H1 (cell line): ENCODE results near the gene ADARB2. TPM values are rescaled to one million over a fixed set of nuclear protein-coding genes. Genes with fewer than 3 reads are reported as not detected.

Experiments used
- CTCF ChIA-PET: fragments of 300-600 bp; sonication (Branson Sonifier 250); formaldehyde crosslinking; loops from one replicate; lab custom pipeline; 2021; ENCODE audit not compliant: partially characterized antibody; lab: Charles Lee
- POLR2A ChIA-PET: fragments of 300-600 bp; sonication (Branson Sonifier 250); formaldehyde crosslinking; loops from one replicate; lab custom pipeline; 2021; ENCODE audit warnings: inconsistent platforms; ENCODE audit not compliant: partially characterized antibody; lab: Charles Lee
- DNase-seq, 2 experiments: peaks; one replicate each; pipeline versions ENCODE4 v3.0.0 to v3.0.0-alpha.2; 2010 to 2022; ENCODE audit warnings: low spot score in 2 of 2, low read depth in 1 of 2, mixed read lengths in 1 of 2
- FAIRE-seq: peaks from 2 replicates; lab custom pipeline; 2011; peaks lifted over from hg19 to GRCh38; lab: Jason Lieb, UNC
- H2AFZ ChIP-seq: 2 replicates; pipeline ENCODE4 v1.8.1; 2012; ENCODE audit warnings: low read length, inconsistent platforms
- H2AK5ac ChIP-seq: 2 replicates; pipeline ENCODE4 v1.6.1; 2013; ENCODE audit warnings: low read depth, low read length
- H2BK120ac ChIP-seq: replicated peaks from 2 replicates; pipeline ENCODE3; 2013; ENCODE audit warnings: low read depth, low read length, inconsistent platforms
- H2BK12ac ChIP-seq: 2 replicates; pipeline ENCODE4 v1.6.1; 2013; ENCODE audit warnings: low read depth, low read length
- H2BK15ac ChIP-seq: 2 replicates; pipeline ENCODE4 v1.6.1; 2013; ENCODE audit warnings: low read length
- H2BK20ac ChIP-seq: 2 replicates; pipeline ENCODE4 v1.6.1; 2013; ENCODE audit warnings: low read length
- H2BK5ac ChIP-seq: 2 replicates; pipeline ENCODE4 v1.6.1; 2013; ENCODE audit warnings: low read depth, low read length
- H3K14ac ChIP-seq: 2 replicates; pipeline ENCODE4 v1.6.1; 2013; ENCODE audit warnings: inconsistent platforms; ENCODE audit not compliant: insufficient read length
- H3K18ac ChIP-seq: 2 replicates; pipeline ENCODE4 v1.6.1; 2013; ENCODE audit warnings: low read length; ENCODE audit errors: extremely low read depth
- H3K23ac ChIP-seq: 2 replicates; pipeline ENCODE4 v1.6.1; 2013; ENCODE audit warnings: inconsistent platforms; ENCODE audit not compliant: insufficient read length
- H3K23me2 ChIP-seq: 2 replicates; pipeline ENCODE4 v1.6.1; 2013; ENCODE audit warnings: low read depth, low read length
- H3K27ac ChIP-seq: 2 replicates; pipeline ENCODE4 v1.6.1; 2011; ENCODE audit warnings: low read depth, low read length, inconsistent platforms
- H3K27me3 ChIP-seq, 4 experiments: replicated peaks in 1 of 4; 1 replicate in 1 of 4; 2 replicates in 3 of 4; pipeline versions ENCODE4 v1.6.1 to v1.8.1; 2011 to 2013; ENCODE audit warnings: low read length in 3 of 4, mild to moderate bottlenecking in 3 of 4, inconsistent platforms in 2 of 4, mixed read lengths in 2 of 4, moderate library complexity in 1 of 4; ENCODE audit not compliant: control insufficient read depth in 3 of 4, insufficient read depth in 3 of 4; ENCODE audit errors: extremely low read depth in 1 of 4
- H3K36me3 ChIP-seq, 4 experiments: 2 replicates each; pipeline versions ENCODE4 v1.6.1 to v1.8.1; 2011 to 2013; ENCODE audit warnings: mild to moderate bottlenecking in 4 of 4, low read length in 3 of 4, moderate library complexity in 2 of 4, control low read depth in 1 of 4, inconsistent platforms in 1 of 4; ENCODE audit not compliant: insufficient read depth in 4 of 4, control insufficient read depth in 2 of 4
- H3K4ac ChIP-seq: replicated peaks from 2 replicates; pipeline ENCODE3; 2013; ENCODE audit warnings: low read length, low read depth, mixed read lengths, inconsistent platforms; ENCODE audit not compliant: insufficient read length
- H3K4me1 ChIP-seq, 4 experiments: replicated peaks in 1 of 4; 1 replicate in 1 of 4; 2 replicates in 3 of 4; pipeline versions ENCODE4 v1.6.1 to v1.8.1; 2011 to 2013; ENCODE audit warnings: low read length in 3 of 4, inconsistent platforms in 2 of 4, mixed read lengths in 1 of 4; ENCODE audit not compliant: insufficient read depth in 4 of 4, control insufficient read depth in 3 of 4
- H3K4me2 ChIP-seq, 2 experiments: 2 replicates each; pipeline versions ENCODE4 v1.6.1 to v1.8.1; 2011 to 2013; ENCODE audit warnings: low read depth in 2 of 2, low read length in 2 of 2, control low read depth in 1 of 2, inconsistent platforms in 1 of 2, mild to moderate bottlenecking in 1 of 2; ENCODE audit not compliant: insufficient read depth in 1 of 2
- H3K4me3 ChIP-seq, 4 experiments: fragments of 200-600, 300-600 bp in 1 of 4; sonication (generic), shearing (Covaris generic), sonication (Bioruptor Twin) in 1 of 4; 2 replicates each; pipeline versions ENCODE4 v1.5.1 to v1.8.1; 2011 to 2016; ENCODE audit warnings: low read length in 4 of 4, low read depth in 3 of 4, control low read depth in 2 of 4, inconsistent platforms in 2 of 4, mild to moderate bottlenecking in 2 of 4, mixed read lengths in 1 of 4, moderate library complexity in 1 of 4; ENCODE audit not compliant: insufficient read depth in 2 of 4; ENCODE audit errors: extremely low read depth in 1 of 4
- H3K56ac ChIP-seq: replicated peaks from 2 replicates; pipeline ENCODE3; 2013; ENCODE audit warnings: low read depth, mild to moderate bottlenecking, mixed read lengths, low read length, inconsistent platforms; ENCODE audit not compliant: insufficient read length
- H3K79me1 ChIP-seq: 2 replicates; pipeline ENCODE4 v1.6.1; 2013; ENCODE audit warnings: low read depth, low read length, control low read depth
- H3K79me2 ChIP-seq, 2 experiments: 2 replicates each; pipeline versions ENCODE4 v1.6.1 to v1.8.1; 2012 to 2013; ENCODE audit warnings: low read length in 2 of 2, mild to moderate bottlenecking in 2 of 2, inconsistent platforms in 1 of 2; ENCODE audit not compliant: insufficient read depth in 2 of 2, control insufficient read depth in 1 of 2
- H3K9ac ChIP-seq, 4 experiments: replicated peaks in 1 of 4; 1 replicate in 1 of 4; 2 replicates in 3 of 4; pipeline versions ENCODE4 v1.6.1 to v1.8.1; 2011 to 2013; ENCODE audit warnings: low read depth in 3 of 4, low read length in 3 of 4, control low read depth in 2 of 4, mild to moderate bottlenecking in 2 of 4, moderate library complexity in 2 of 4, inconsistent platforms in 1 of 4; ENCODE audit errors: extremely low read depth in 1 of 4
- H3K9me3 ChIP-seq, 2 experiments: 2 replicates each; pipeline versions ENCODE4 v1.6.1 to v1.8.1; 2012 to 2013; ENCODE audit warnings: mild to moderate bottlenecking in 2 of 2, moderate library complexity in 2 of 2, control low read depth in 1 of 2, inconsistent platforms in 1 of 2, low read depth in 1 of 2, low read length in 1 of 2, mixed read lengths in 1 of 2; ENCODE audit not compliant: insufficient read depth in 2 of 2
- H4K20me1 ChIP-seq, 2 experiments: replicated peaks in 1 of 2; 2 replicates each; pipeline versions ENCODE3 to v1.8.1; 2011 to 2013; ENCODE audit warnings: inconsistent platforms in 2 of 2, low read length in 2 of 2, mild to moderate bottlenecking in 1 of 2; ENCODE audit not compliant: insufficient read depth in 2 of 2, control insufficient read depth in 1 of 2
- H4K5ac ChIP-seq: 2 replicates; pipeline ENCODE4 v1.6.1; 2013; ENCODE audit warnings: low read length, low read depth, mixed read lengths, inconsistent platforms; ENCODE audit not compliant: insufficient read length
- H4K8ac ChIP-seq: 2 replicates; pipeline ENCODE4 v1.8.0; 2013; ENCODE audit warnings: mild to moderate bottlenecking, moderate library complexity, low read length, inconsistent platforms; ENCODE audit not compliant: insufficient read depth; ENCODE audit errors: extremely low read depth
- H4K91ac ChIP-seq: replicated peaks from 2 replicates; pipeline ENCODE3; 2013; ENCODE audit warnings: low read length, mixed read lengths, inconsistent platforms; ENCODE audit not compliant: insufficient read length
- TBP ChIP-seq: IDR thresholded peaks from 2 replicates; pipeline ENCODE4 v1.6.1; 2011; ENCODE audit warnings: low read depth, low read length, improper control_type of control experiment
- TCF12 ChIP-seq: IDR thresholded peaks from 2 replicates; pipeline ENCODE4 v1.6.1; 2011; ENCODE audit warnings: low read depth, mild to moderate bottlenecking, low read length
- WGBS, 2 experiments: shearing (Covaris generic) in 1 of 2; methylation state at CpG; one replicate each; pipeline versions ENCODE4 v1.1.6 to v1.1.7; 2013 to 2015; ENCODE audit warnings: low lambda C conversion rate in 2 of 2, mixed read lengths in 2 of 2, inconsistent platforms in 1 of 2, low coverage in 1 of 2, missing lambda C conversion rate in 1 of 2; ENCODE audit not compliant: insufficient replicate concordance in 2 of 2, insufficient coverage in 1 of 2, insufficient read length in 1 of 2; ENCODE audit errors: extremely low coverage in 1 of 2, missing lambda C conversion rate in 1 of 2; 5-methylcytosine and 5-hydroxymethylcytosine counted together
- polyA plus RNA-seq, 7 experiments: library from polyadenylated mRNA; depleted of rRNA in 3 of 7; stranded (reverse) in 5 of 7; unstranded in 2 of 7; fragments of >200 nt in 5 of 7; fragments of 200-250 nt in 2 of 7; gene quantifications; 1 replicate in 5 of 7; 2 replicates in 1 of 7; 4 replicates in 1 of 7; pipeline versions ENCODE4 v1.2.1 to v1.2.3, GENCODE V29; 2011 to 2013; ENCODE audit warnings: missing spikeins in 2 of 7, mixed read lengths in 2 of 7
- total RNA-seq: library from RNA; stranded (reverse); fragmentation: NEBNext Ultra II Directional; extraction: Animal tissue kit (Norgen Biotek cat#: 25700); gene quantifications from 2 replicates; pipeline ENCODE4 v1.2.1, GENCODE V29; 2021

Gene ADARB2
- total and polyA plus RNA-seq, 2 of the 8 experiments (the other 6 are each of a cell fraction or from before 2014, with no cell fraction given) = 2.2 to 2.8 TPM

GRCh38 chr10:1401071-1401965 lies 336.0 kb downstream of the ADARB2 start:
- 0 out of 2 replicates have a peak, but pooled peaks have one; percentile 23 for TF ChIP-seq TCF12
- TF ChIP-seq TBP = no peak
- FAIRE-seq = no peak
- H3K23ac ChIP-seq = no peak overlapping the region
- no peaks in the 10 kb centered on the region for H3K9me3 ChIP-seq
- ChIA-PET POLR2A (no interaction called here), CTCF (interaction anchor here (1.3 kb wide), 1 partner anchor 19 kb away, joined by 4 read pairs; no protein-coding TSS in a partner anchor)
- H3K4me3 ChIP-seq = no peak overlapping the region
- H2BK5ac ChIP-seq = no peak overlapping the region
- no peak overlapping the region for H3K27ac ChIP-seq
- no peaks in the 10 kb centered on the region; a peak in 3 of 7 replicates for H3K27me3 ChIP-seq
- H3K36me3 ChIP-seq = no peaks in the 10 kb centered on the region
- no peak overlapping the region for H2BK120ac ChIP-seq
- no peak overlapping the region for H3K56ac ChIP-seq
- no peak overlapping the region for H3K18ac ChIP-seq
- no peak overlapping the region for H2BK15ac ChIP-seq
- peak in 1 of 2 experiments; percentile 44 for DNase-seq
- H3K4me2 ChIP-seq = no peak overlapping the region
- H3K79me1 ChIP-seq = no peaks in the 10 kb centered on the region
- no peak overlapping the region for H2AFZ ChIP-seq
- H3K4me1 ChIP-seq = peaks cover 0 to 6% (median 0%) of the 10 kb centered on the region in 4 experiments; a peak in 2 of 7 replicates
- WGBS, 2 experiments = 89% methylated on average over 34 of the region's 35 CpGs; no CpG with 5 or more reads in 1 of the 2 experiments
- no peak overlapping the region for H2BK20ac ChIP-seq
- no peaks in the 10 kb centered on the region for H3K23me2 ChIP-seq
- no peaks in the 10 kb centered on the region for H4K20me1 ChIP-seq
- no peak overlapping the region for H4K91ac ChIP-seq
- no peak overlapping the region for H4K8ac ChIP-seq
- no peak overlapping the region for H2AK5ac ChIP-seq
- H2BK12ac ChIP-seq = no peak overlapping the region
- no peaks in the 10 kb centered on the region for H3K79me2 ChIP-seq
- no peak overlapping the region for H3K9ac ChIP-seq
- no peak overlapping the region for H4K5ac ChIP-seq
- no peak overlapping the region for H3K14ac ChIP-seq
- H3K4ac ChIP-seq = no peak overlapping the region
